Measurements from ENCODE around the gene BICRA. TPM values are rescaled to one million over a fixed set of nuclear protein-coding genes. Genes with fewer than 3 reads are reported as not detected.

BICRA gene
- total RNA-seq (10 to 100 TPM; 13.5 to 19.2 TPM), polyA plus RNA-seq (ENCODE audit: insufficient read depth, low read depth, low replicate concordance) (9.2 TPM)
- long read RNA-seq, donor 1, transcript BICRA-203 (1 exons, 3,312 nt) = major isoform, 19 of 22 reads
- long read RNA-seq, donor 1, partial matches to known transcripts = 0 of 22 reads
- long read RNA-seq, donor 1, other reads (novel, unspliced or antisense) = 0 of 22 reads
- long read RNA-seq, donor 2, partial matches to known transcripts = 0 of 3 reads
- long read RNA-seq, donor 2, other reads (novel, unspliced or antisense) = 0 of 3 reads

GRCh38 chr19:47608969-47609905 lies at the start of gene BICRA:
TSS of gene BICRA (plus strand) at chr19:47609134. CDS start at chr19:47673575, 64,441 bp downstream.
- intact Hi-C loops (cut with DNase I; ENCODE audit: low total_unique reads) = no loop called here
- peaks cover 23% of the 10 kb centered on the region for H3K4me1 ChIP-seq
- no peak for TF ChIP-seq CTCF (IDR thresholded peaks at IDR 0.05)
- TF ChIP-seq POLR2A (IDR thresholded peaks at IDR 0.05) = no peak

GRCh38 chr19:47560999-47561398 lies 47.9 kb upstream of the BICRA start:
- 90 to 91% methylated on average over 2 of the region's 2 CpGs for WGBS, 2 donors

More at GRCh38 chr19:47608969-47609905, at the start of gene BICRA:
- 0 to 1% methylated on average over 18 to 76 of the region's 94 CpGs for WGBS, 2 donors
- DNase-seq = peak; percentile 86
- H3K4me3 ChIP-seq = peak within 1 kb of the TSS; percentile 64 to 92
- H3K9me3 ChIP-seq = no peaks in the 10 kb centered on the region
- peak within 1 kb of the TSS; percentile 85 to 94 for H3K27ac ChIP-seq
- no peaks in the 10 kb centered on the region for H3K27me3 ChIP-seq
- H3K36me3 ChIP-seq (ENCODE audit: low read depth, missing control alignments) = no peaks in the 10 kb centered on the region

GRCh38 chr19:47561440-47562057 lies 47.4 kb upstream of the BICRA start:
- WGBS, 2 donors = 87 to 91% methylated on average over 7 of the region's 7 CpGs
- Histone ChIP-seq H3K27ac (no peak overlapping the region), H3K4me3 (no peak overlapping the region), H3K4me1 (no peaks in the 10 kb centered on the region), H3K36me3 (ENCODE audit: low read depth, missing control alignments) (no peaks in the 10 kb centered on the region), H3K9me3 (no peaks in the 10 kb centered on the region), H3K27me3 (no peaks in the 10 kb centered on the region)
- no peak for TF ChIP-seq POLR2A (IDR thresholded peaks at IDR 0.05)
- TF ChIP-seq CTCF (IDR thresholded peaks at IDR 0.05) = no peak
- no peak for DNase-seq
- intact Hi-C loops (cut with DNase I; ENCODE audit: low total_unique reads) = no loop called here

More at GRCh38 chr19:47560999-47561398, 47.9 kb upstream of the BICRA start:
- H3K36me3 ChIP-seq (ENCODE audit: low read depth, missing control alignments) = no peaks in the 10 kb centered on the region
- intact Hi-C loops (cut with DNase I; ENCODE audit: low total_unique reads) = no loop called here
- H3K27me3 ChIP-seq = no peaks in the 10 kb centered on the region
- H3K9me3 ChIP-seq = no peaks in the 10 kb centered on the region
- no peak overlapping the region for H3K4me3 ChIP-seq
- H3K27ac ChIP-seq = no peak overlapping the region
- DNase-seq = no peak
- TF ChIP-seq CTCF (IDR thresholded peaks at IDR 0.05) (no peak), POLR2A (IDR thresholded peaks at IDR 0.05) (no peak)
- no peaks in the 10 kb centered on the region for H3K4me1 ChIP-seq

- no peak for TF ChIP-seq CTCF (IDR thresholded peaks at IDR 0.05)
- no peak for TF ChIP-seq POLR2A (IDR thresholded peaks at IDR 0.05)
- Histone ChIP-seq H3K9me3 (no peaks in the 10 kb centered on the region), H3K4me3 (no peak overlapping the region), H3K36me3 (ENCODE audit: low read depth, missing control alignments) (no peaks in the 10 kb centered on the region), H3K27me3 (no peaks in the 10 kb centered on the region), H3K27ac (no peak overlapping the region), H3K4me1 (no peaks in the 10 kb centered on the region)
- intact Hi-C loops (cut with DNase I; ENCODE audit: low total_unique reads) = no loop called here
- WGBS, 2 donors = 86 to 91% methylated on average over 3 of the region's 3 CpGs
- DNase-seq = no peak
Observed at GRCh38 chr19:47564081-47564480, 44.9 kb upstream of the BICRA start.

Data from testis (tissue), 5 donors.